ENCODE data around the gene CRB1.
A peak's percentile ranks its signal among the peaks of the same experiment; 100 is the strongest.
"Not testable (repeated sequence)": the region's sequence is repeated elsewhere in the genome, so short reads cannot be mapped to it uniquely, and the experiment has no call there.

The CRB1 gene

DNA sequence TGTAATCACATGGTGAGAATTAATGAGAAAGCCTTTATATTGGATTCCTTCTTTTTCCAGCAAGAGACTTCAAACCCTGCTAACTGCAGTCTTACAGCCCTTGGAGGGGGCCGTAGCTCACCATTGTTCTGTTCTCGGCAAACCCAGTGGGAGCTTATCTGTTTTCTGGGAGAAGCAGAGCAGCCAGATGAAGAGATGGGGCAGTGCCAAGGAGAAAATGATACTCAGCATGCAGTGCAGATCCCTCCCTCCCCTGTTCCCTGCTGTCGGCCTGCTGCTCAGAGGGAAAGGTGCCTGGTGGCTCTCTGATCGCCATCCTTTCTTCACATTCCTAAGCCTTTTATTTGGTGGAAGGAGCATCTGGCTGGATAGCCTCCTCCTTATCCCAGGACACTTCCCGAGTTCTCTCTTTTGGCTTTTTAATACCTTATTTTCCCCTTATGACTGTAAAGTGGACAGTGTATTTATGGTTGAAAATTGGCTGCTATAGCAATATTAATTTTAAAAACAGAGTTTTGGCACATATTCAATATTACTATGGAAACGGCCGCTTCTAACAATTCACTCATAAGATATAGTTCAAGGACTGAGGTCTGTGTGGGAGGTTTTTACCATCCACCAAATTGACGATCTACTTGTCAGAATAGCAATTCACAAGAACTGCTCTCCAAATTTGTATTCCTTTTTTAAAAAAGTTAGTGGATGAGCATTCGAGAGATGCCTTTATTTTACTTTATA, 203.4 kb downstream of the CRB1 start:
- Histone ChIP-seq H3K36me3 (ENCODE audit: control insufficient read depth in 4 of 4, insufficient read depth in 4 of 4, low read length in 3 of 4) (no peaks in the 10 kb centered on the region), H3K4me3 (ENCODE audit: control insufficient read depth in 1 of 7, extremely low read depth in 1 of 7, insufficient read depth in 4 of 7, low read depth in 2 of 7, low read length in 6 of 7) (no peak overlapping the region), H3K27ac (ENCODE audit: insufficient read depth in 1 of 2, low read depth in 1 of 2, low read length in 2 of 2, poor library complexity in 1 of 2, severe bottlenecking in 2 of 2) (no peak overlapping the region), H3K27me3 (replicated peaks in 2 of 5; ENCODE audit: control insufficient read depth in 4 of 5, insufficient read depth in 5 of 5, low read length in 4 of 5) (no peaks in the 10 kb centered on the region), H3K4me1 (ENCODE audit: control extremely low read depth in 1 of 4, control insufficient read depth in 4 of 4, insufficient read depth in 4 of 4, low read length in 3 of 4) (peaks cover 24 to 47% (median 41%) of the 10 kb centered on the region in 4 experiments), H3K9me3 (ENCODE audit: control extremely low read depth in 1 of 5, control insufficient read depth in 4 of 5, insufficient read depth in 2 of 5, low read depth in 1 of 5, low read length in 4 of 5) (no peaks in the 10 kb centered on the region)
- CTCF ChIA-PET: interaction anchor here (1.2 to 3.6 kb wide), 3 partner anchors 9 to 10 kb away, joined by 4 to 11 read pairs (median 5); no protein-coding TSS in a partner anchor
- WGBS (ENCODE audit: insufficient coverage): 100% methylated on average over 3 of the region's 9 CpGs
- no peak for DNase-seq
- POLR2A ChIA-PET: no interaction called here

- H3K27ac ChIP-seq (ENCODE audit: insufficient read depth in 1 of 2, low read depth in 1 of 2, low read length in 2 of 2, poor library complexity in 1 of 2, severe bottlenecking in 2 of 2): no peak overlapping the region
- peaks cover 24 to 41% (median 37%) of the 10 kb centered on the region in 4 experiments for H3K4me1 ChIP-seq (ENCODE audit: control extremely low read depth in 1 of 4, control insufficient read depth in 4 of 4, insufficient read depth in 4 of 4, low read length in 3 of 4)
- POLR2A ChIA-PET: no interaction called here
- 100% methylated on average over 3 of the region's 3 CpGs for WGBS (ENCODE audit: insufficient coverage)
- no peak overlapping the region for H3K4me3 ChIP-seq (ENCODE audit: control insufficient read depth in 1 of 7, extremely low read depth in 1 of 7, insufficient read depth in 4 of 7, low read depth in 2 of 7, low read length in 6 of 7)
- no peaks in the 10 kb centered on the region for H3K9me3 ChIP-seq (ENCODE audit: control extremely low read depth in 1 of 5, control insufficient read depth in 4 of 5, insufficient read depth in 2 of 5, low read depth in 1 of 5, low read length in 4 of 5)
- H3K27me3 ChIP-seq (replicated peaks in 2 of 5; ENCODE audit: control insufficient read depth in 4 of 5, insufficient read depth in 5 of 5, low read length in 4 of 5): no peaks in the 10 kb centered on the region
- no peak for DNase-seq
- CTCF ChIA-PET: interaction anchor here (1.2 kb wide), 1 partner anchor 8 kb away, joined by 4 read pairs; no protein-coding TSS in a partner anchor
- no peaks in the 10 kb centered on the region for H3K36me3 ChIP-seq (ENCODE audit: control insufficient read depth in 4 of 4, insufficient read depth in 4 of 4, low read length in 3 of 4)
Observed at GRCh38 chr1:197472141-197472540, 204.1 kb downstream of the CRB1 start.

DNA sequence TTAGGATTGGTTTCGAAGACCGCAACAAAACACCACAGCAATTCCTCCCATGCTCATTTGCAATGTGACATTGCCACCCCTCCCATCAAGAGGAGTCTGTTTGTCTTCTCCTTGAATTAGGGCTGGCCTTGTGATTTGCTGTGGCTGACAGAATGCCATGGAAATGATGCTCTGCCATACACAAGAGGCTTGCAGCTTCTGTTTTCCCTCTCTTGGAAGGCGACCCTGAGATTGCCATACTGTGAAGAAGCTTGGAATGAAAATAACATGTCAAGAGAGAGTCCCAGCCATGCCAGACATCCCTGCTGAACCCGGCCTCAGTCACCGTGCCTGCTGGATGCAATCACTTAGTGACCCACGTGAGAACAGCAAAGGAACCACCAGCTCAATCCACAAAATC, 212.4 kb downstream of the CRB1 start:
- H3K27me3 ChIP-seq (replicated peaks in 2 of 5; ENCODE audit: control insufficient read depth in 4 of 5, insufficient read depth in 5 of 5, low read length in 4 of 5): no peaks in the 10 kb centered on the region
- no peaks in the 10 kb centered on the region for H3K9me3 ChIP-seq (ENCODE audit: control extremely low read depth in 1 of 5, control insufficient read depth in 4 of 5, insufficient read depth in 2 of 5, low read depth in 1 of 5, low read length in 4 of 5)
- ChIA-PET CTCF (interaction anchor here (1.1 to 1.5 kb wide), 4 partner anchors 8 to 28 kb away, joined by 3 to 11 read pairs (median 4); no protein-coding TSS in a partner anchor), POLR2A (no interaction called here)
- H3K27ac ChIP-seq (ENCODE audit: insufficient read depth in 1 of 2, low read depth in 1 of 2, low read length in 2 of 2, poor library complexity in 1 of 2, severe bottlenecking in 2 of 2): no peak overlapping the region
- 100% methylated on average over 2 of the region's 6 CpGs for WGBS (ENCODE audit: insufficient coverage)
- no peaks in the 10 kb centered on the region for H3K36me3 ChIP-seq (ENCODE audit: control insufficient read depth in 4 of 4, insufficient read depth in 4 of 4, low read length in 3 of 4)
- peaks cover 0 to 13% (median 10%) of the 10 kb centered on the region in 4 experiments for H3K4me1 ChIP-seq (ENCODE audit: control extremely low read depth in 1 of 4, control insufficient read depth in 4 of 4, insufficient read depth in 4 of 4, low read length in 3 of 4)
- no peak overlapping the region for H3K4me3 ChIP-seq (ENCODE audit: control insufficient read depth in 1 of 7, extremely low read depth in 1 of 7, insufficient read depth in 4 of 7, low read depth in 2 of 7, low read length in 6 of 7)
- no peak for DNase-seq

DNA sequence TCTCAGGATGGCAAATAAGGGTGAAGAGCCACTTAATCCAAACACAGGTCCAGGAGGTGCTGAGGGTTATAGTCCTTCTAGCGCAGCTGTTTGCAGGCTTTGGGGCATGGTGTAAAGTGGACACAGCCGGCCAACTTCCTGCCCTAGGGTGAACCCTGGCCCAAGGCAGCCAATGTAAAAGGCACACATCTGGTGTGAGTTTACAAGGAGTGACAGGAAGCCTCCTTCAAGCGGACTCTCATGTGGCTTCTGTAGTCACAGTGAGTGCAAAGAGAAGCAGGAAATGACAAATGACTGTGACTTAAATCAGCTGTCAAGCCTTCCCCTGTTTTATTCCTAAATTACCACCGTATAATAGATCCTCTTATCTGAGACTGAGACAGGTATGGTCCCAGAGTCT, 213.0 kb downstream of the CRB1 start:
- H3K27me3 ChIP-seq (replicated peaks in 2 of 5; ENCODE audit: control insufficient read depth in 4 of 5, insufficient read depth in 5 of 5, low read length in 4 of 5): no peaks in the 10 kb centered on the region
- H3K4me1 ChIP-seq (ENCODE audit: control extremely low read depth in 1 of 4, control insufficient read depth in 4 of 4, insufficient read depth in 4 of 4, low read length in 3 of 4): peaks cover 0 to 13% (median 10%) of the 10 kb centered on the region in 4 experiments
- H3K4me3 ChIP-seq (ENCODE audit: control insufficient read depth in 1 of 7, extremely low read depth in 1 of 7, insufficient read depth in 4 of 7, low read depth in 2 of 7, low read length in 6 of 7): no peak overlapping the region
- H3K36me3 ChIP-seq (ENCODE audit: control insufficient read depth in 4 of 4, insufficient read depth in 4 of 4, low read length in 3 of 4): no peaks in the 10 kb centered on the region
- ChIA-PET CTCF (interaction anchor here (1.1 to 1.8 kb wide), 4 partner anchors 9 to 27 kb away, joined by 3 to 5 read pairs (median 4); no protein-coding TSS in a partner anchor), POLR2A (no interaction called here)
- WGBS (ENCODE audit: insufficient coverage): 0% methylated on average over 2 of the region's 4 CpGs
- DNase-seq: peak in 2 of 3 donors; percentile 43 to 57
- H3K27ac ChIP-seq (ENCODE audit: insufficient read depth in 1 of 2, low read depth in 1 of 2, low read length in 2 of 2, poor library complexity in 1 of 2, severe bottlenecking in 2 of 2): no peak overlapping the region
- H3K9me3 ChIP-seq (ENCODE audit: control extremely low read depth in 1 of 5, control insufficient read depth in 4 of 5, insufficient read depth in 2 of 5, low read depth in 1 of 5, low read length in 4 of 5): no peaks in the 10 kb centered on the region

DNA sequence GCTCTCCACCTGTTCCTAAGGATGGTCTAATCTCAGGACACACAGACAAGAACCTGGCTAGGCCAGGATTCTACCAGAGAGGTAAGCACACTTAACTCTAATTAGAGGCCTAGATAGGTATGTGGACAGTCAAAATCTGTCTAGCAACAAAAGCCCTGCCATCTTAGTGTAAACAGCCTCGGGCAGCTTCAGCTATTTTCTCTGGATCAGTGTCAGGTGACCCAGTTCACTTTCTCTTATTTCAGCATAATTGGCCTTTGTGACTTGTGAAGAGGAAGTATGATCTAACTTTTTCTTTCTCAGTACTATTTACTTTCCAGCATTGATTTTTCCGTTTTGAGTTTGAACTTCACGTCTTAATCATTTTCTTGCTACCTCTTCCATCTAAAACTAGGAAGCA, 217.7 kb downstream of the CRB1 start:
- H3K9me3 ChIP-seq (ENCODE audit: control extremely low read depth in 1 of 5, control insufficient read depth in 4 of 5, insufficient read depth in 2 of 5, low read depth in 1 of 5, low read length in 4 of 5): peaks cover 0 to 9% (median under 1%) of the 10 kb centered on the region in 5 experiments
- peak in 2 of 3 donors; percentile 15 to 21 for DNase-seq
- no peak overlapping the region for H3K27ac ChIP-seq (ENCODE audit: insufficient read depth in 1 of 2, low read depth in 1 of 2, low read length in 2 of 2, poor library complexity in 1 of 2, severe bottlenecking in 2 of 2)
- H3K36me3 ChIP-seq (ENCODE audit: control insufficient read depth in 4 of 4, insufficient read depth in 4 of 4, low read length in 3 of 4): no peaks in the 10 kb centered on the region
- ChIA-PET CTCF (no interaction called here), POLR2A (no interaction called here)
- 50% methylated on average over 2 of the region's 3 CpGs for WGBS (ENCODE audit: insufficient coverage)
- H3K27me3 ChIP-seq (replicated peaks in 2 of 5; ENCODE audit: control insufficient read depth in 4 of 5, insufficient read depth in 5 of 5, low read length in 4 of 5): no peaks in the 10 kb centered on the region
- peaks cover 0 to 10% (median 7%) of the 10 kb centered on the region in 4 experiments for H3K4me1 ChIP-seq (ENCODE audit: control extremely low read depth in 1 of 4, control insufficient read depth in 4 of 4, insufficient read depth in 4 of 4, low read length in 3 of 4)
- no peak overlapping the region for H3K4me3 ChIP-seq (ENCODE audit: control insufficient read depth in 1 of 7, extremely low read depth in 1 of 7, insufficient read depth in 4 of 7, low read depth in 2 of 7, low read length in 6 of 7)

- Histone ChIP-seq H3K27ac (ENCODE audit: insufficient read depth in 1 of 2, low read depth in 1 of 2, low read length in 2 of 2, poor library complexity in 1 of 2, severe bottlenecking in 2 of 2) (no peak overlapping the region), H3K9me3 (ENCODE audit: control extremely low read depth in 1 of 5, control insufficient read depth in 4 of 5, insufficient read depth in 2 of 5, low read depth in 1 of 5, low read length in 4 of 5) (peaks cover 0 to 9% (median 2%) of the 10 kb centered on the region in 5 experiments), H3K36me3 (ENCODE audit: control insufficient read depth in 4 of 4, insufficient read depth in 4 of 4, low read length in 3 of 4) (no peaks in the 10 kb centered on the region), H3K27me3 (replicated peaks in 2 of 5; ENCODE audit: control insufficient read depth in 4 of 5, insufficient read depth in 5 of 5, low read length in 4 of 5) (no peaks in the 10 kb centered on the region), H3K4me3 (ENCODE audit: control insufficient read depth in 1 of 7, extremely low read depth in 1 of 7, insufficient read depth in 4 of 7, low read depth in 2 of 7, low read length in 6 of 7) (no peak overlapping the region), H3K4me1 (ENCODE audit: control extremely low read depth in 1 of 4, control insufficient read depth in 4 of 4, insufficient read depth in 4 of 4, low read length in 3 of 4) (no peaks in the 10 kb centered on the region)
- POLR2A ChIA-PET: no interaction called here
- peak in 2 of 3 donors; percentile 52 to 58 for DNase-seq
- CTCF ChIA-PET: interaction anchor here (0.5 kb wide), 1 partner anchor 1116 kb away, joined by 3 read pairs; no protein-coding TSS in a partner anchor
- WGBS (ENCODE audit: insufficient coverage): 92% methylated on average over 2 of the region's 2 CpGs
Observed at GRCh38 chr1:197486946-197487345, 218.9 kb downstream of the CRB1 start.

DNA sequence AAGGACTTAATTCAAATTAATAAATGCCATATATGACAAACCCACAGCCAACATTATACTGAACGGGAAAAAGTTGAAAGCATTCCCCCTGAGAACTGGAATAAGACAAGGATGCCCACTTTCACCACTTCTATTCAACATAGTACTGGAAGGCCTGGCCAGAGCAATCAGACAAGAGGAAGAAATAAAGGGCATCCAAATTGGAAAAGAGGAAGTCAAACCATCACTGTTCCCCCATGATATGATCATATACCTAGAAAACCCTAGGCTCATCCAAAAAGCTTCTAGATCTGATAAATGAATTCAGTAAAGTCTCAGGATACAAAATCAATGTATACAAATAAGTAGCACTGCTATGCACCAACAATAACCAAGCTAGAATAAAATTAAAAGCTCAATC, 223.5 kb downstream of the CRB1 start:
- H3K36me3 ChIP-seq (ENCODE audit: control insufficient read depth in 4 of 4, insufficient read depth in 4 of 4, low read length in 3 of 4); H3K9me3 ChIP-seq (ENCODE audit: control extremely low read depth in 1 of 5, control insufficient read depth in 4 of 5, insufficient read depth in 2 of 5, low read depth in 1 of 5, low read length in 4 of 5); H3K27me3 ChIP-seq (replicated peaks in 2 of 5; ENCODE audit: control insufficient read depth in 4 of 5, insufficient read depth in 5 of 5, low read length in 4 of 5); POLR2A ChIA-PET; H3K27ac ChIP-seq (ENCODE audit: insufficient read depth in 1 of 2, low read depth in 1 of 2, low read length in 2 of 2, poor library complexity in 1 of 2, severe bottlenecking in 2 of 2); DNase-seq; H3K4me3 ChIP-seq (ENCODE audit: control insufficient read depth in 1 of 7, extremely low read depth in 1 of 7, insufficient read depth in 4 of 7, low read depth in 2 of 7, low read length in 6 of 7); H3K4me1 ChIP-seq (ENCODE audit: control extremely low read depth in 1 of 4, control insufficient read depth in 4 of 4, insufficient read depth in 4 of 4, low read length in 3 of 4): not testable (repeated sequence)
- WGBS (ENCODE audit: insufficient coverage): no CpG with 5 or more reads among the region's 1 CpG
- CTCF ChIA-PET: interaction anchor here (1.3 kb wide), 1 partner anchor 21 kb away, joined by 3 read pairs; no protein-coding TSS in a partner anchor
